ACC112 (cell line): ENCODE results near the gene POP4.

Experiments
- H2AFZ ChIP-seq: fragments of 200-600 bp; sonication (generic); one replicate; pipeline ENCODE4 v1.6.0; 2017; ENCODE audit warnings: antibody characterized with exemption, low read length; ENCODE audit not compliant: unreplicated experiment
- H3K27ac ChIP-seq: fragments of 200-600 bp; sonication (generic); 2 replicates; pipeline ENCODE4 v1.5.1; 2014; ENCODE audit warnings: low read depth, mild to moderate bottlenecking, antibody characterized with exemption, low read length, moderate library complexity
- H3K27me3 ChIP-seq: fragments of 200-600 bp; sonication (generic); 2 replicates; pipeline ENCODE4 v1.6.1; 2014; ENCODE audit warnings: mild to moderate bottlenecking, antibody characterized with exemption, low read length, moderate library complexity, mixed read lengths; ENCODE audit not compliant: insufficient read depth
- H3K36me3 ChIP-seq: fragments of 200-600 bp; sonication (generic); 2 replicates; pipeline ENCODE4 v1.6.1; 2016; ENCODE audit warnings: mild to moderate bottlenecking, antibody characterized with exemption, low read length, moderate library complexity, mixed read lengths; ENCODE audit not compliant: insufficient read depth
- H3K4me1 ChIP-seq: fragments of 200-600 bp; sonication (generic); one replicate; pipeline ENCODE4 v1.6.1; 2016; ENCODE audit warnings: low read length, mixed read lengths; ENCODE audit not compliant: insufficient read depth, unreplicated experiment, control insufficient read depth
- H3K4me3 ChIP-seq: fragments of 200-600 bp; sonication (generic); 2 replicates; pipeline ENCODE4 v1.5.1; 2014; ENCODE audit warnings: mild to moderate bottlenecking, low read depth, low read length
- H3K79me2 ChIP-seq: fragments of 200-600 bp; sonication (generic); one replicate; pipeline ENCODE4 v1.6.0; 2016; ENCODE audit warnings: low read length; ENCODE audit not compliant: control insufficient read depth, unreplicated experiment, insufficient read depth

The POP4 gene

GRCh38 chr19:29593869-29594268 lies 12.2 kb upstream of the POP4 start:
- H3K36me3 ChIP-seq = no peaks in the 10 kb centered on the region
- H3K4me1 ChIP-seq = no peaks in the 10 kb centered on the region
- no peak overlapping the region for H2AFZ ChIP-seq
- peaks cover 52% of the 10 kb centered on the region for H3K27me3 ChIP-seq
- no peak overlapping the region for H3K27ac ChIP-seq
- H3K79me2 ChIP-seq = no peaks in the 10 kb centered on the region
- H3K4me3 ChIP-seq = no peak overlapping the region

- Histone ChIP-seq H3K4me1 (no peaks in the 10 kb centered on the region), H3K4me3 (no peak overlapping the region), H2AFZ (no peak overlapping the region), H3K27me3 (peaks cover 41% of the 10 kb centered on the region), H3K27ac (no peak overlapping the region), H3K36me3 (no peaks in the 10 kb centered on the region), H3K79me2 (no peaks in the 10 kb centered on the region)
These were observed 9.9 kb upstream of the POP4 start for GRCh38 chr19:29596080-29596727.

- H3K4me3 ChIP-seq = no peak overlapping the region
- H3K36me3 ChIP-seq = no peaks in the 10 kb centered on the region
- no peak overlapping the region for H3K27ac ChIP-seq
- H3K27me3 ChIP-seq = peaks cover 33% of the 10 kb centered on the region
- H3K79me2 ChIP-seq = no peaks in the 10 kb centered on the region
- no peak overlapping the region for H2AFZ ChIP-seq
- H3K4me1 ChIP-seq = no peaks in the 10 kb centered on the region
These were observed 9.1 kb upstream of the POP4 start for GRCh38 chr19:29596885-29597525.

- no peak overlapping the region for H2AFZ ChIP-seq
- no peaks in the 10 kb centered on the region for H3K4me1 ChIP-seq
- H3K27ac ChIP-seq = no peak overlapping the region
- no peak overlapping the region for H3K4me3 ChIP-seq
- H3K79me2 ChIP-seq = no peaks in the 10 kb centered on the region
- peaks cover 23% of the 10 kb centered on the region for H3K27me3 ChIP-seq
- H3K36me3 ChIP-seq = no peaks in the 10 kb centered on the region
These were observed 8.0 kb upstream of the POP4 start for GRCh38 chr19:29598036-29598435.

GRCh38 chr19:29598496-29598895 lies 7.6 kb upstream of the POP4 start:
- no peak overlapping the region for H2AFZ ChIP-seq
- H3K4me3 ChIP-seq = no peak overlapping the region
- H3K27me3 ChIP-seq = peaks cover 22% of the 10 kb centered on the region
- H3K79me2 ChIP-seq = no peaks in the 10 kb centered on the region
- H3K4me1 ChIP-seq = no peaks in the 10 kb centered on the region
- H3K36me3 ChIP-seq = no peaks in the 10 kb centered on the region
- H3K27ac ChIP-seq = no peak overlapping the region

GRCh38 chr19:29603308-29603707 lies 2.8 kb upstream of the POP4 start:
- Histone ChIP-seq H3K4me1 (peaks cover 3% of the 10 kb centered on the region), H3K27ac (no peak overlapping the region), H3K36me3 (no peaks in the 10 kb centered on the region), H3K27me3 (no peaks in the 10 kb centered on the region), H2AFZ (no peak overlapping the region), H3K4me3 (no peak overlapping the region), H3K79me2 (peaks cover 14% of the 10 kb centered on the region)

GRCh38 chr19:29606420-29606747 lies 301 bp downstream of the POP4 start:
- H3K27me3 ChIP-seq = no peaks in the 10 kb centered on the region
- no peaks in the 10 kb centered on the region for H3K36me3 ChIP-seq
- H3K27ac ChIP-seq = no peak overlapping the region; the same call in 1 of the 2 replicates
- peak overlapping the region; percentile 79 for H2AFZ ChIP-seq
- peaks cover 3% of the 10 kb centered on the region for H3K4me1 ChIP-seq
- H3K79me2 ChIP-seq = peaks cover 14% of the 10 kb centered on the region
- H3K4me3 ChIP-seq = peak overlapping the region; percentile 87

GRCh38 chr19:29609636-29610035 lies 3.6 kb downstream of the POP4 start:
- Histone ChIP-seq H3K36me3 (no peaks in the 10 kb centered on the region), H2AFZ (no peak overlapping the region), H3K27ac (no peak overlapping the region), H3K4me1 (peaks cover 3% of the 10 kb centered on the region), H3K4me3 (no peak overlapping the region), H3K27me3 (no peaks in the 10 kb centered on the region), H3K79me2 (peaks cover 14% of the 10 kb centered on the region)

- Histone ChIP-seq H3K4me1 (peaks cover 3% of the 10 kb centered on the region), H3K4me3 (no peak overlapping the region), H3K79me2 (peaks cover 10% of the 10 kb centered on the region), H3K36me3 (no peaks in the 10 kb centered on the region), H2AFZ (no peak overlapping the region), H3K27ac (no peak overlapping the region), H3K27me3 (no peaks in the 10 kb centered on the region)
These were observed 4.1 kb downstream of the POP4 start for GRCh38 chr19:29610213-29610573.

- Histone ChIP-seq H3K27ac (no peak overlapping the region), H3K79me2 (peaks cover 8% of the 10 kb centered on the region), H3K36me3 (no peaks in the 10 kb centered on the region), H3K27me3 (no peaks in the 10 kb centered on the region), H3K4me3 (no peak overlapping the region), H3K4me1 (peaks cover 3% of the 10 kb centered on the region), H2AFZ (no peak overlapping the region)
These were observed 4.6 kb downstream of the POP4 start for GRCh38 chr19:29610574-29611271.

- Histone ChIP-seq H3K4me3 (no peak overlapping the region), H3K79me2 (peaks cover under 1% of the 10 kb centered on the region), H3K27ac (no peak overlapping the region), H2AFZ (no peak overlapping the region), H3K27me3 (no peaks in the 10 kb centered on the region), H3K36me3 (no peaks in the 10 kb centered on the region), H3K4me1 (no peaks in the 10 kb centered on the region)
These were observed 6.0 kb downstream of the POP4 start for GRCh38 chr19:29612121-29612520.
